NCI-H187 (cell line): ENCODE data around the gene OR6C75.
"Not testable (repeated sequence)": the region's sequence is repeated elsewhere in the genome, so short reads cannot be mapped to it uniquely, and the experiment has no call there.

Source experiments
- DNase-seq, 2 experiments: peaks; one replicate each; lab custom pipeline; 2025; lab: John Stamatoyannopoulos, UW

Gene OR6C75

DNA sequence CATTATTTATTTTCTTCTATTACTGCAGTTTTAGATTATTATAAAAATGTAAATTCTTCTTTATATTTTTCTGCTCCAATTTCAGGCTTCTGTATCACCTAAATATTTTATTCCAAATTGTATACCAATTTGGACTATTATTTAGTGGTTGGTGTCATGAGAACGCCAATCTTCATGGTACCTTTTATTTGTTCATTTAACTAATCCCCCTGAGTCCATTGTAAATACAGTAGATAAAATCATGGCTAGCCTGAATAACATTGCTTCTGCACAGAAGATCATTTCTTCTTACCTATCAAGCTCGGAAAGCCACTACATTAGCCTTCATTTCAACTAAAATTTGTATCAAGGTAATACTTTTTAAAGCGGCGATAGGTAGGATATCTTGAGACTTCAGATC lies at the start of gene OR6C75:
Gene OR6C75, plus strand, starts transcription at position 301 of the 400 bp plus-strand sequence. CDS start 2,136 bp downstream, outside the sequence.
- DNase-seq, result no peak

DNA sequence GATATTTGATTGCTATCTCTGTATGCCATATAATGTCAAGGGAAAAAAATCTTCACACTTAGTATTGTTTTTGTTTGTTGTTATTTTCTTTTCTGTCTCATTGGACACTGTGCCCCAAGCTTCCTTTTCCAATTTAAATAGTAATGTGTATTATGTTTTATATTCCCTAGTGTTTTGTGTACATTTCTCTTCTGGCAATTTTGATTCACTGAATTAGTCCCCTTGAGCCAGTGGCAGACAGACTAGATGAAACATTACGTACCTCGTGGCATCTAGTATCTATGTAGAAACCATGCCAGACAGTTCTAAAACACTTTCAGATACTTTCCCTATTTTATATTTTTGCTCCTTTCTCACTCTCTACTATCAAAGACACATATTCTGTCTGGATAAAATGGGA lies 48.7 kb upstream of the OR6C75 start, which contains the start of gene OR6C1:
Gene OR6C1, plus strand, starts transcription at position 301 of the 400 bp plus-strand sequence. CDS start 6,257 bp downstream, outside the sequence.
- DNase-seq, result no peak

DNA sequence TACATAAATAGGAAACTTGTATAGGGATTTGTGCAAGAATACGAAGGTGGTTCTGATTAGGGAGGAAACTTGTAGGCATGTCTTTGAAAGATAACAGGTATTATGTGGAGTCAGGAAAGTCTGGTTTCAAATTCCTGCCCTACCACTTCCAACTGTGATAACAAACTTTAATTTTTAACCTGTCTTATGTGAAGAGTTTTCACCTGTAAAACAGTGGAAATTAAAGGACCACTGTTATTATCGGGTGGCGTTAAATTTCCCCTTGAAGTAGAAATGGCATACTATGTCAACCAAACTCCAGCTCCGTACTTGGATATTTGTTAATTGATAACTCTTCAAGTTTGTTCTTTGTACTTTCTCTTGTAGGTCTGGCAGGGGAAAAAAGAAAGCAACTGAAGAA lies 42.6 kb upstream of the OR6C75 start:
- no peak for DNase-seq

DNA sequence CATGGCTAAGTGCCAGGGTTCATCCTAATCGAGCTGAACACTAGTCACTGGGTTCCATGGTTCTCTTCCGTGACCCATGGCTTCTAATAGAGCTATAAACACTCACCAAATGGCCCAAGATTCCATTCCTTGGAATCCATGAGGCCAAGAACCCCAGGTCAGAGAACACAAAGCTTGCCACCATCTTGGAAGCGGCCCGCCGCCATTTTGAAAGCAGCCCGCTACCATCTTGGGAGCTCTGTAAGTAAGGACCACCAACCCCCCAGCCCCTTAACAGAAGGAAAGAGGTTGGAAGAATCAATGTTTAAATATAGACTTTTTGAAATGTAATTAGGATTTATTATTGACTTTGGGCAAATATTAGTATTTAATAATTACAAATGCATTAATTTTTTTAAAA lies 37.0 kb upstream of the OR6C75 start:
- DNase-seq, result not testable (repeated sequence)

DNA sequence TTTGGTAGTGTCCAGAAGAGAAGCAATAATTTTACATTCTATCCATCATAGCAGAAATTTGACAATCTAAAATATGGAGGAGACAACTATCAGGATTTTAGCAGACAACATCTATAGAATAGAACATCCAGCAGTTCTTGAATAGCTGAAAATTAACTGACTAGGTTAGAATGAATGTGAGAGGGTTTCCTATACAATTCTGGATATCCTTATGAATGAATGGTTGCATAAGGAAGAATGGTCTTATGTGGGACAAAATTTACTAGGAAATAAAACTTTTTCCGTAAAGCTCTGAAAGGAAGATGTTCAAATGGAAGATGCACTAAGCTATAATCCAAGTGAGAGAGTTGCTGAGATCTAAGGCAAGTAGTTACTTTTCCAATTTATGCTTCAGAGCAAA lies 32.3 kb upstream of the OR6C75 start, which contains the start of gene OR6C3:
Gene OR6C3, plus strand, starts transcription at position 301 of the 400 bp plus-strand sequence. CDS start 955 bp downstream, outside the sequence.
- no peak for DNase-seq

DNA sequence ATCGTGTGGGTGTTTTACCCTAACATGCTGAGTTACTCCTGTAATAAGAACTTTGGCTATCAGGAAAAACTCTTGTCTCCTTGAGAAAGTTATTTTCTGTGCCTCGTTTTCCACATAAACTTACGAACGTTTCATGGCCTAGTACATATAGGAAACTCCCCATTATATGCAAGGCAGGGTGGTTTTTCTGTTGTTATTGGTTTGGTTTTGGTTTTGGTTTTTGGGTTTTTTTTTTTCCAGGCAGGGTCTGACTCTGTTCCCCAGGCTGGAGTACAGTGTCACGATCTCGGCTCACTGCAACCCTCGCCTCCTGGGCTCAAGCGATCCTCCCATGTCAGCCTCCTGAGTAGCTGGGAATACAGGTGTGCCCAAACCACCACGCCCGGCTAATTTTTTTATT lies 26.8 kb upstream of the OR6C75 start:
- no peak for DNase-seq

DNA sequence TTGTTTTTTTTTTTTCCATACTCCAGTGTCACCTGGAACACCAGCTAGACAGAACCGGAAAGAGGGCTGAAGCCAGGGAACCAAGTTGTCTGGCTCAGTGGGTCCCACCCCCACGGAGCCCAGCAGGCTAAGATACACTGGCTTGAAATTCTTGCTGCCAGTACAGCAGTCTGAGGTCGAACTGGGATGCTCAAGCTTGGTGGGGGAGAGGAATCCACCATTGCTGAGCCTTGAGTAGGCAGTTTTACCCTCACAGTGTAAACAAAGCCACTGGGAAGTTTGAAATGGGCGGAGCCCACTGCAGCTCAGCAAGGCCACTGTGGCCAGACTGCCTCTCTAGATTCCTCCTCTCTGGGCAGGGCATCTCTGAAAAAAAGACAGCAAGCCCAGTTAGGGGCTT lies 7.4 kb upstream of the OR6C75 start:
- DNase-seq, result not testable (repeated sequence)

DNA sequence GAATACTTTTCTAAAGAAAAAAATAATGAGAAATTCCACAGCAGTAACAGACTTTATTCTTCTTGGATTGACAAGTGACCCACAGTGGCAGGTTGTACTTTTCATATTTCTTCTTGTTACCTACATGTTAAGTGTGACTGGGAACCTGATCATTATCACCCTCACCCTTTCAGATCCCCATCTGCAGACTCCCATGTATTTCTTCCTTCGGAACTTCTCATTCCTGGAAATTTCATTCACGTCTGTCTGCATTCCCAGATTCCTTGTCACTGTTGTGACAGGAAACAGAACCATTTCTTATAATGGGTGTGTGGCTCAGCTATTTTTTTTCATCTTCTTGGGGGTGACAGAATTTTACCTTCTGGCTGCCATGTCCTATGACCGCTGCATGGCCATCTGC lies 2.3 kb downstream of the OR6C75 start:
- DNase-seq, result no peak

DNA sequence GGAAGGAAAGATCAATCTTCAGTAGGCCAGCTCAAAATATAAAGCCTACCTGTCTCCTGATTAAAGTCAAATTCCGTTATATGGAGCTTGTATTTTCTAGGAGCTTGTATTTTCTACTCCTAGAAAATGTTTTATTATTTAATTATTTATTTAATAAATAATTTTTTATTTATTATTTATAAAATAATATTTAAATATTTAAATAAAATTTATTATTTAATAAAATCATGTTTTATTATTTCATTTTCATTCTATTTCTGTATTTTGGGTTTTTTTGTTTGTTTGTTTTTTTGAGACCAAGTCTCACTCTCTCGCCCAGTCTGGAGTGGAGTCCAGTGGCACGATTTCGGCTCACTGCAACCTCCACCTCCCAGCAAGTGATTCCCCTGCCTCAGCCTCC lies 9.7 kb downstream of the OR6C75 start:
- no peak for DNase-seq

DNA sequence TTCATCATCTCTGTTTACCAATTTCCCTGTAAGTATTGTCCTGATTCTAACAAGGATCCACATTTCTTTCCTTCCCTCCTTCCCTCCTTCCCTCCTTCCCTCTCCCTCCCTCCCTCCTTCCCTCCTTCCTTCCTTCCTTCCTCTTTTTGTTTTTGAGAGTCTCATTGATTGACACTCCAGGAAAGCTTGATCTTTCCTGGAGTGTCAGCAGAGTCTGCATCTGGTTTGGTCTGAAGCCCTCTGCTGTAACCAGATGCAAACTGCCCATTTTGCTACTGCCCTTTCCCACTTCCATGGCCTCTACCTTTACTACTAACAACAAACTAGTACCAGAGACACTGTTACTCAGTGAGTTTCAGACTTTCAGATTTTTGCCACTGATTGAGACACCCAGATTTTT lies 23.1 kb downstream of the OR6C75 start:
- DNase-seq, result no peak

DNA sequence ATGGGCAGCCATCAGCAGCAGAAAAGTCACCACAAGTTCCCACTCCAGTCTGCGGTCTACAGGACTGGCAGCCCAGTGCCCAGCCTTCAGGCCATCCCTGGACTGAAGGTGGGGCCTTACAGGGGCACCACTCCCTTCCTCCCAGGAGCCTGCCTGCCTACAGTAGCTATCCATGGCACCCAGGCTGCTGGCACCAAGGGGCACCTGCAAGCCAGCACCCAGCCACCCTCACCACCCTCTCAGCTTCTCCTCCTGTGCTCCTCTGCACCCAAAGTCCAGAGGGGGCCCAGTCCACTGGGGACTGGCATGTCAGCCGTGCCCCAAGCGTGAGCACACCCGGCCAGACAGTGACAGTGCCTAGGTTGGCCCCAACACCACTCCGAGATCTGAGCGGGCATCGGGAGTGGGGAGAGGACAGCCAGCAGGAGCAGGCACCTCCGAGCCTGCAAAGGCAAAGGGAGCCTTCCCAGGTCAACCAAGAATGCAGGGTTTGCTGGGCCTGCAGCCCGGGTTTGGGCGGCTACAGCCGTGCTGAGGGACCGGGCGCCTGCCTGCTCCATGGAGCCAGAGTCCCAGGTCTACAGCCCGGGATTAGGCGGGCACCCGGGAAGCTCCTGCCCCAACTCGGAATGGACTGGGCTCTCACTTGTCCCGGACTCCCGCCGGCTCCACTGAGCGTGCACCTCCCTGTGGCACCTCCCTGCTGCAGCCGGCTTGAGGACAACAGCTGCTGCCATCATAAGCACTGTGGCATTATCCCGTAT lies 29.4 kb downstream of the OR6C75 start:
- no peak for DNase-seq

DNA sequence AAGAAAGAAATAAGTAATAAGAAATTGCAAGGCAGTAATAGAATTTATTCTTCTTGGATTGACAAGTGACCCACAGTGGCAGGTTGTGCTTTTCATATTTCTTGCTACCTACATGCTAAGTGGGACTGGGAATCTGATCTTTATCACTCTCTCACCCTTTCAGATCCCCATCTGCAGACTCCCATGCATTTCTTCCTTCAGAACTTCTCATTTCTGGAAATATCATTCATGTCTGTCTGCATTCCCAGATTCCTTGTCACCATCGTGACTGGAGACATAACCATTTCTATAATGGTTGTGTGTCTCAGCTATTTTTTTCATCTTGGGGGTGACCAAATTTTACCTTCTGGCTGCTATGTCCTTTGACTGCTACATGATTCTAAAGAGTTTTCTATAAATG lies 33.6 kb downstream of the OR6C75 start:
- DNase-seq, result no peak

DNA sequence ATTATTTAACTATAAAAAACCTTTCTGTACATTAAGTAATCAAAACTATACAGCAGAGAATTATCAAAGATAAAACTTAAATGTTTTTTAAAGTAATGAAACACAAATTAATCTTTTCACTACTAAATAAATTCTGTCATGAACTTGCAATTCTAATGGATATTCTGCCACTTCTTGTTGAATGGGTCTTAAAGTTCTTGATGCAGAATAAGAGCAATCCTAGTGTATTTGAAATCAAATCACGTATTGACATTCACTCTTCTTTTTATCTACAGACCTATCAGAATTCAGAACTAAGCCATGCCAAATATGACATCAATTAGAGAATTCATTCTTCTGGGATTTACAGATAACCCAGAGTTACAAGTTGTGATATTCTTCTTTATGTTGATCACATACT lies 37.5 kb downstream of the OR6C75 start, which contains the start of gene OR6C65:
Gene OR6C65, plus strand, starts transcription at position 301 of the 400 bp plus-strand sequence. Its CDS starts 0 bp downstream, at position 301.
- no peak for DNase-seq

DNA sequence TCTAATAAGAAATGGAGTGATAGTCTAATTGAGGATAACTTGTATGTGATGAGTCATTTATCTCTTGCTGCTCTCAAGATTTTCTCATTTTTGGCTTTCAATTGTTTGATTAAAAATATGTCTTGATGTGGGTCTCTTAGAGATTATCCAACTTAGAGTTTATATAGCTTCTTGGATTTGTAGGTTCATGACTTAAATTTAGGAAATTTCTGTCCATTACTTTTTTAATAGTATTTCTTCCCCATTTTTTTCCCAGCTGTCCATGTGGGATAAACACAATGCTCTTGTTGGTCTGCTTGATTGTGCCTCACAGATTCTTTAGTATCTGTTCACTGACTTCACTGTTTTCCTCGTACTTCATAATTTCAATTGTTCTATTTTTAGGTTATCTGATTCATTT lies 45.1 kb downstream of the OR6C75 start:
- DNase-seq, result no peak

DNA sequence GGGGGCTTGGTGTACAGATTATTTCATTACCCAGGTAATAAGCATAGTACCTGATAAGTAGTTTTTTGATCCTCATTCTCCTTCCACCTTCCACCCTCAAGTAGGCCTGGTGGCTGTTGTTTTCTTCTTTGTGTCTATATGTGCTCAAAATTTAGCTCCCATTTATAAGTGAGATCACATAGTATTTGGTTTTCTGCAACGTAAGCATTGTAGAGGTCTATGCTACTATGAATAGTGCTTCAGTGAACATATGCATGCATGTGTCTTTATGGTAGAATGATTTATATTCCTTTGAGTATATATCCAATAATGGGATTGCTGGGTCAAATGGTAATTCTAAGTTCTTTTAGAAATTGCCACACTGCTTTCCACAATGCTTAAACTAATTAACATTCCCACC lies 46.4 kb downstream of the OR6C75 start:
- DNase-seq, result not testable (repeated sequence)

DNA sequence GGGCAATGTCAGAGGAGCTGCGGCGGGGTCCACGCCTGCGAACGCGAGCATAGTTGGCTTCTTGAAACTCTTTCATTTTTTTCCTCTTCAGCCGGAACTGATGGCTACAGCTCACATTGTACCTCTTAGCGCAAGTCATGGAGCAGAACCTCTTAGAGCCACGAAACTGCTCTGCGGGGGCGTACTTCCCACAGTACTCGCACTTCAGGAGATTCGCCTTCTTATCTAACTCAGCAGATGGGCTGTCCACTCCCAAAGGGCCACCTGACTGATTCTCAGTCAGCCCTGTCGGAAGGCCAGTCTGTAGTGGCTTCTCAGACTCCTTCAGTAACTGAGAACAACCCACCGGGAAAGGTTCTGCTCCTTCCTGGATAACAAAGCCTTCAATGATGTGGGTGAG lies 49.4 kb downstream of the OR6C75 start:
- DNase-seq, result not testable (repeated sequence)

DNA sequence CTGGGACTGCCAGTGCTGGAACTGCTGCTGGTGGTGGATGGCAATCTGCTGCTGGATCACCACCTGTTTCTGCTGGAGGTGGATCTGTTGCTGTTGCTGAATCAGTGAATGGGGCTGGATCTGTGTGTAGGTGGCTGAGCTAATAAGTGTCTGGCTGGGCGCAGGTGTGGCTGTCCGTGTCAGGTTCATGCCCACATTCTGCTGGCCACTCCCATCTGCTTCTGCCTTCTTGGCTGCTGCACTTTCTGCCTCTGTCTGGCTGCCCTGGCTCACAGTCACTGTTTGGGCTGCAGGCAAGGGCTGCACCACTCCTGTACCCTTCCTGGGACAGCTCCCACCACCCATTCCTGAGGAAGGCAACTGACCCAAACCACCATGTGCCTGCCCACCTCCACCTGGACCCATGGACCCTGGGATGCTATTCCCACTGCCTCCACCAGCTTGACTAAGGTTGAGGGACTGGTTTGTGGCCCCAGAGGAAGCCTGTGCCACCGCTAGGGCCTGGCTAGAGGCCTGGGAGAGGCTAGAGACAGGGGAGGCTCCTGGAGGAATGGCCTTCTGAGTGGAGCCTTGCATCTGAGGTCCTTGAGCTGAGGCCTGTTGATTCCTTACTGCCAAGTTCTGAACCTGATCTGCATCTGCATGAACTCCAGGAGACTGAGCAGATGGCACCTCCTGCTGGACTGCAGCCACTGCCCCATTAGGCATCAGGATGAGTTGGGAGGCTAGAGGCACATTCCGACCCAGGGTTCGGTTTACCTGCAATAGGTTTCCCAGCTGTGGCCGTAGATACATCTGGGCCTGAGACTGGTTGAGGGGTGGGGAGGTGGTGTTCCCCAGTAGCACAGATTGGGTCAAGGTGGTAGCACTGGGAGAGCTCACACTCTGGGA lies 51.0 kb downstream of the OR6C75 start:
- not testable (repeated sequence) for DNase-seq

DNA sequence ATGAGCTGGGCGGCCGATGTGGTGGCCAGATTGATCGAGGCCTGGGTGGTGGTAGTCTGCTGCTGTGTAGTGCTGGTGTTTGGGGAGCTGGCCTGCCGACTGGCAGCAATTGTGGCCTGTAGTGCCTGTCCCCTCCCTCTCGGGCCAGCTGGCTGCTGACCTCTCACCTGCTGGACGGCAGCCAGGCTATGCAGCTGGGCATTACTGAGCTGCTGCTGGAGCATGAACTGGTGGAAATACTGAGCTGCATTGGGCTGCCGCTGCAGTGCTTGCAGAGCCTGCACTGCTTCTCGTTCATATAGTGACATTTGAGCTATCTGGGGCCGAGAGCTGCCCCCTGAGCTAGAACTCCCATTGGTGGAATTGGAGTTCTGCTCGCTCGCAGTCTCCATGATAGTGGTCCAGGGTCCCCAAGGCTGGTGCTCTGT lies 51.6 kb downstream of the OR6C75 start:
- DNase-seq, result not testable (repeated sequence)

DNA sequence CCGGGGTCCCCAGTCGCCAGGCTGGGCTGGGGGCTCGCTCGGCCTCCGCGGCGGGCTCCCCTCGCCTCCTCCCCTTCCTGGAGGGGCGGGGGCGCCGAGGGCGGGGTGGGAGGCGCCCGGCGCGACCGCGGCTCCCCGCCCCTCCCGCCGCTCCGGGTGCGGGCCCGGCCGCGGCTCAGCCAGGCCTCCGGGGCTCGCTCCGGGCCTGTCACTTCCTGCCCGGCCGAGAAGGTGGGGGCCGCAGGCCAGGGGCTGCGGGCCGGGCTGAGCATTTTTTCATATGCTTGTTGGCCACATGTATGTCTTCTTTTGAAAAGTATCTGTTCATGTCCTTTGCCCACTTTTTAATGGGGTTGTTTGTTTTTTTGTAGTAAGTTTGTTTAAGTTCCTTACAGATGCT lies 52.1 kb downstream of the OR6C75 start:
- not testable (repeated sequence) for DNase-seq

DNA sequence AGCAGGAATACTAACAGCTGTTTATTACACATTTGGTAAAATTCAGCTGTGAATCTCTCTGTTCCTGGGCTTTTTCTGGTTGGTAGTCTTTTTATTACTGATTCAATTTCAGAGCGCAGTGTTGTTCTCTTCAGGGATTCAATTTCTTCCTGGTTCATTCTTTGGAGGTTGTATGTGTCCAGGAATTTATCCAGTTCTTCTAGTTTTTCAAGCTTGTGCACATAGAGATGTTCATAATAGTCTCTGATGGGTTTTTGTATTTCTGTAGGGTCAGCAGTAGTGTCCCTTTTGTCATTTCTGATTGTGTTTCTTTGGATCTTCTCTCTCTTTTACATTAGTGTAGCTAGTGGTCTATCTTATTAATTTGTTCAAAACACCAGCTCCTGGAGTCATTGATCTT lies 54.2 kb downstream of the OR6C75 start:
- DNase-seq, result no peak
